ENCODE measurements around the gene MLPH. TPM values are rescaled to one million over a fixed set of nuclear protein-coding genes. Genes with fewer than 3 reads are reported as not detected.

The MLPH gene
- total and polyA plus RNA-seq, 9 of the 15 experiments (the other 6 are each of a cell fraction or from before 2014, with no cell fraction given), result 0.22 TPM; not detected in 8

GRCh38 chr2:237482485-237482884 lies 4.6 kb upstream of the MLPH start (continued):
- TF ChIP-seq MGA (IDR thresholded peaks at IDR 0.05), result no peak
- no peak for TF ChIP-seq FOXJ3 (CRISPR knock-in tag; IDR thresholded peaks at IDR 0.05)
- no peak for TF ChIP-seq ZBTB1 (CRISPR knock-in tag; IDR thresholded peaks at IDR 0.05; ENCODE audit: borderline replicate concordance, low read depth)
- TF ChIP-seq, protein P1, sequence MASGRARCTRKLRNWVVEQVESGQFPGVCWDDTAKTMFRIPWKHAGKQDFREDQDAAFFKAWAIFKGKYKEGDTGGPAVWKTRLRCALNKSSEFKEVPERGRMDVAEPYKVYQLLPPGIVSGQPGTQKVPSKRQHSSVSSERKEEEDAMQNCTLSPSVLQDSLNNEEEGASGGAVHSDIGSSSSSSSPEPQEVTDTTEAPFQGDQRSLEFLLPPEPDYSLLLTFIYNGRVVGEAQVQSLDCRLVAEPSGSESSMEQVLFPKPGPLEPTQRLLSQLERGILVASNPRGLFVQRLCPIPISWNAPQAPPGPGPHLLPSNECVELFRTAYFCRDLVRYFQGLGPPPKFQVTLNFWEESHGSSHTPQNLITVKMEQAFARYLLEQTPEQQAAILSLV (tag; IDR thresholded peaks at IDR 0.05), result no peak
- TF ChIP-seq FOXA3 (CRISPR knock-in tag; conservative IDR thresholded peaks at IDR 0.05 in 1 of 2, IDR thresholded peaks at IDR 0.05 in 1 of 2), result peak in 1 of 2 experiments; percentile 58; a peak in 2 of 4 replicates
- peak in 1 of 2 experiments; percentile 28; a peak in 1 of 4 replicates for TF ChIP-seq MAZ (CRISPR knock-in tag; conservative IDR thresholded peaks at IDR 0.05 in 1 of 2, IDR thresholded peaks at IDR 0.05 in 1 of 2)
- TF ChIP-seq ZNF766 (CRISPR knock-in tag; conservative IDR thresholded peaks at IDR 0.05), result peak; percentile 11; the same call in 1 of the 2 replicates
- TF ChIP-seq ZNF24 (IDR thresholded peaks at IDR 0.05), result no peak
- TF ChIP-seq, protein P2, sequence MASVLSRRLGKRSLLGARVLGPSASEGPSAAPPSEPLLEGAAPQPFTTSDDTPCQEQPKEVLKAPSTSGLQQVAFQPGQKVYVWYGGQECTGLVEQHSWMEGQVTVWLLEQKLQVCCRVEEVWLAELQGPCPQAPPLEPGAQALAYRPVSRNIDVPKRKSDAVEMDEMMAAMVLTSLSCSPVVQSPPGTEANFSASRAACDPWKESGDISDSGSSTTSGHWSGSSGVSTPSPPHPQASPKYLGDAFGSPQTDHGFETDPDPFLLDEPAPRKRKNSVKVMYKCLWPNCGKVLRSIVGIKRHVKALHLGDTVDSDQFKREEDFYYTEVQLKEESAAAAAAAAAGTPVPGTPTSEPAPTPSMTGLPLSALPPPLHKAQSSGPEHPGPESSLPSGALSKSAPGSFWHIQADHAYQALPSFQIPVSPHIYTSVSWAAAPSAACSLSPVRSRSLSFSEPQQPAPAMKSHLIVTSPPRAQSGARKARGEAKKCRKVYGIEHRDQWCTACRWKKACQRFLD (CRISPR knock-in tag; IDR thresholded peaks at IDR 0.05), result no peak; the same call in 1 of the 2 replicates
- no peak for TF ChIP-seq POLR3G (IDR thresholded peaks at IDR 0.05; ENCODE audit: extremely low read depth, insufficient read length, insufficient replicate concordance)
- TF ChIP-seq TCF7 (IDR thresholded peaks at IDR 0.05; ENCODE audit: borderline replicate concordance), result no peak
- TF ChIP-seq CEBPB (tag; IDR thresholded peaks at IDR 0.05), result peak; percentile 42
- no peak for TF ChIP-seq ZNF134 (CRISPR knock-in tag; conservative IDR thresholded peaks at IDR 0.05)

Data from K562 (cell line).